ENCODE results near the gene PTPN4. TPM values are rescaled to one million over a fixed set of nuclear protein-coding genes. Genes with fewer than 3 reads are reported as not detected.

PTPN4 gene
- total and polyA plus RNA-seq, 2 of the 13 experiments (the other 11 are each of a cell fraction or from before 2014, with no cell fraction given) = 20.3 to 34.6 TPM

GRCh38 chr2:120012771-120013596, 253.3 kb downstream of the PTPN4 start, which contains the start of gene EPB41L5 (continued):
- TF ChIP-seq GLMP (CRISPR knock-in tag; IDR thresholded peaks at IDR 0.05; ENCODE audit: borderline replicate concordance) (no peak), ZNF512 (CRISPR knock-in tag; IDR thresholded peaks at IDR 0.05) (peak; percentile 62; the same call in 1 of the 2 replicates), RFX1 (IDR thresholded peaks at IDR 0.05) (no peak), NFKB2 (CRISPR knock-in tag; IDR thresholded peaks at IDR 0.05; ENCODE audit: borderline replicate concordance) (peak; percentile 87; the same call in 1 of the 2 replicates), CHD2 (IDR thresholded peaks at IDR 0.05; ENCODE audit: low read depth, low read length) (0 out of 2 replicates have a peak, but pooled peaks have one; percentile 43), STAT6 (CRISPR knock-in tag; IDR thresholded peaks at IDR 0.05; ENCODE audit: borderline replicate concordance) (peak; percentile 83), NR0B2 (CRISPR knock-in tag; IDR thresholded peaks at IDR 0.05) (peak; percentile 43; the same call in 1 of the 2 replicates), NONO (IDR thresholded peaks at IDR 0.05) (no peak), NONO (CRISPR knock-in tag; conservative IDR thresholded peaks at IDR 0.05) (peak; percentile 92; the same call in 1 of the 2 replicates), ZNF546 (CRISPR knock-in tag; conservative IDR thresholded peaks at IDR 0.05) (peak; percentile 70), ATF4 (CRISPR knock-in tag; IDR thresholded peaks at IDR 0.05) (peak in 1 of 2 experiments; percentile 53; a peak in 2 of 4 replicates), HHEX (CRISPR knock-in tag; IDR thresholded peaks at IDR 0.05) (no peak), ZBTB14 (CRISPR knock-in tag; IDR thresholded peaks at IDR 0.05) (no peak), ZNF790 (CRISPR knock-in tag; IDR thresholded peaks at IDR 0.05; ENCODE audit: borderline replicate concordance) (peak; percentile 94; the same call in 1 of the 2 replicates), THAP11 (CRISPR knock-in tag; IDR thresholded peaks at IDR 0.05) (peak; percentile 77), FOXM1 (CRISPR knock-in tag; IDR thresholded peaks at IDR 0.05) (no peak), AGO2 (optimal IDR thresholded peaks at IDR 0.05; ENCODE audit: low read depth, low read length) (peak; percentile 88), MAZ (IDR thresholded peaks at IDR 0.05; ENCODE audit: borderline replicate concordance, low read depth, low read length) (peak; percentile 94), MAZ (CRISPR knock-in tag; IDR thresholded peaks at IDR 0.05; ENCODE audit: low read depth) (peak; percentile 98)

Measured in HepG2 (cell line).